Measurements from ENCODE around the gene ALPL. TPM values are rescaled to one million over a fixed set of nuclear protein-coding genes. Genes with fewer than 3 reads are reported as not detected.

Gene ALPL
- total RNA-seq, 1 experiment from 2014 or later, result 84.8 TPM

DNA sequence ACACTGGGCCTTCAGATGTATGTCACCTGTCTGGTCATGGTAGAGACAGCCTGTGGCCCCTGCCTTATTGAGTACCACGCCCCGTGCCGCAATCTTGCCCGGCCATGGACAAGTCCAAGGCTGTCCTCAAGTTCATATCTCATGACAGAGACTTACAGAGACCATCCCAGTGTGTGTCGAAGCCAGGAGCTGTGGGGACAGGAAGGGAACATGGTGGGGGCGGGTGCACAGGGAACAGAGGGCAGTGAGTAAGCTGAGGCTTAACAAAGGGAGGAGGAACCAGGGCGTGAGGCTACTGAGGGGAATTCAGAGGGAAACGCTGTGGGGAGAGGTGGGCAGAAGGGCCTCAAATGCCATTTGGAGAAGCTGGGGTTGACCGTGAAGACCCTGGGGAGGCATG lies 75.8 kb downstream of the ALPL start:
- H3K4me1 Mint-ChIP-seq, result peaks cover 14 to 24% of the 10 kb centered on the region in 2 experiments

More for the DNA sequence above, 75.8 kb downstream of the ALPL start:
- Histone ChIP-seq H3T11ph (ENCODE audit: low read length) (no peak overlapping the region), H2BK120ac (ENCODE audit: low read depth, low read length, poor library complexity, severe bottlenecking) (no peak overlapping the region), H3K79me2 (ENCODE audit: insufficient read depth, low read length) (no peaks in the 10 kb centered on the region), H3K27ac (ENCODE audit: insufficient read length, low read depth, low read length) (no peak overlapping the region), H2BK12ac (ENCODE audit: insufficient read length, low read depth, low read length) (no peak overlapping the region), H3K27me3 (ENCODE audit: insufficient read depth, low read length) (no peaks in the 10 kb centered on the region), H3K79me1 (ENCODE audit: insufficient read depth, low read depth, low read length, poor library complexity, severe bottlenecking) (no peaks in the 10 kb centered on the region), H3K56ac (ENCODE audit: insufficient read length, low read depth, low read length) (no peak overlapping the region), H4K91ac (ENCODE audit: insufficient read length, low read depth, low read length) (no peak overlapping the region), H2AK5ac (ENCODE audit: insufficient read length, low read length) (no peak overlapping the region), H3K4me2 (ENCODE audit: insufficient read depth, insufficient read length, low read length) (no peak overlapping the region), H3K23ac (ENCODE audit: insufficient read length, low read depth, low read length) (no peak overlapping the region), H2AFZ (ENCODE audit: low read length) (no peak overlapping the region), H3K4ac (ENCODE audit: low read depth, low read length) (no peak overlapping the region), H4K20me1 (ENCODE audit: control insufficient read depth, insufficient read depth, insufficient read length) (no peaks in the 10 kb centered on the region), H2BK5ac (ENCODE audit: insufficient read length, low read length) (no peak overlapping the region), H3K4me1 (ENCODE audit: insufficient read depth, low read length) (no peaks in the 10 kb centered on the region; the same call in 1 of the 2 replicates), H3K18ac (ENCODE audit: insufficient read length, low read depth, low read length) (no peak overlapping the region), H2BK15ac (ENCODE audit: low read depth, low read length) (no peak overlapping the region), H3K23me2 (ENCODE audit: insufficient read length, low read depth, low read length, poor library complexity, severe bottlenecking) (no peaks in the 10 kb centered on the region), H3K14ac (ENCODE audit: insufficient read depth, low read length) (no peak overlapping the region), H3K9me3 (ENCODE audit: control insufficient read depth, low read depth, low read length) (no peaks in the 10 kb centered on the region), H3K9ac (ENCODE audit: extremely low read depth, insufficient read length, low read length) (no peak overlapping the region), H4K5ac (ENCODE audit: insufficient read length, low read depth, low read length) (no peak overlapping the region), H2BK20ac (ENCODE audit: low read depth, low read length, poor library complexity, severe bottlenecking) (no peak overlapping the region), H4K8ac (replicated peaks; ENCODE audit: insufficient read length, low read depth, low read length) (no peak overlapping the region)
- Mint-ChIP-seq H3K36me3 (ENCODE audit: insufficient read depth in 1 of 3, low read depth in 3 of 3) (no peaks in the 10 kb centered on the region), H3K27ac (no peak overlapping the region; a peak in 1 of 7 replicates), H3K27me3 (ENCODE audit: low read depth) (peaks cover 50% of the 10 kb centered on the region), H3K4me3 (no peak overlapping the region; a peak in 1 of 5 replicates), H3K9me3 (no peaks in the 10 kb centered on the region)
- no CpG with 5 or more reads among the region's 9 CpGs for WGBS (ENCODE audit: extremely low coverage, insufficient read length, low lambda C conversion rate)
- DNase-seq, result no peak
- TF ChIP-seq, protein P1, sequence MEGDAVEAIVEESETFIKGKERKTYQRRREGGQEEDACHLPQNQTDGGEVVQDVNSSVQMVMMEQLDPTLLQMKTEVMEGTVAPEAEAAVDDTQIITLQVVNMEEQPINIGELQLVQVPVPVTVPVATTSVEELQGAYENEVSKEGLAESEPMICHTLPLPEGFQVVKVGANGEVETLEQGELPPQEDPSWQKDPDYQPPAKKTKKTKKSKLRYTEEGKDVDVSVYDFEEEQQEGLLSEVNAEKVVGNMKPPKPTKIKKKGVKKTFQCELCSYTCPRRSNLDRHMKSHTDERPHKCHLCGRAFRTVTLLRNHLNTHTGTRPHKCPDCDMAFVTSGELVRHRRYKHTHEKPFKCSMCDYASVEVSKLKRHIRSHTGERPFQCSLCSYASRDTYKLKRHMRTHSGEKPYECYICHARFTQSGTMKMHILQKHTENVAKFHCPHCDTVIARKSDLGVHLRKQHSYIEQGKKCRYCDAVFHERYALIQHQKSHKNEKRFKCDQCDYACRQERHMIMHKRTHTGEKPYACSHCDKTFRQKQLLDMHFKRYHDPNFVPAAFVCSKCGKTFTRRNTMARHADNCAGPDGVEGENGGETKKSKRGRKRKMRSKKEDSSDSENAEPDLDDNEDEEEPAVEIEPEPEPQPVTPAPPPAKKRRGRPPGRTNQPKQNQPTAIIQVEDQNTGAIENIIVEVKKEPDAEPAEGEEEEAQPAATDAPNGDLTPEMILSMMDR (conservative IDR thresholded peaks at IDR 0.05), result no peak
